Activated CD4-positive, alpha-beta T cell treated with anti-CD3 and anti-CD28 coated beads, Interleukin-2, amount 50 U/mL, for 24 hours (primary cell): ENCODE measurements around the gene U2AF2.
"Not testable (repeated sequence)": the region's sequence is repeated elsewhere in the genome, so short reads cannot be mapped to it uniquely, and the experiment has no call there.

Experiments
- DNase-seq, 2 donors: peaks; one replicate each; pipeline ENCODE4 v3.0.0-alpha.2; 2020; ENCODE audit warnings: low read depth in 1 of 2, low spot score in 1 of 2

Gene U2AF2

GRCh38 chr19:55703790-55704215, 49.0 kb downstream of the U2AF2 start:
- DNase-seq = peak; percentile 11 to 13

GRCh38 chr19:55704494-55705245, 49.8 kb downstream of the U2AF2 start:
- DNase-seq = no peak

DNA sequence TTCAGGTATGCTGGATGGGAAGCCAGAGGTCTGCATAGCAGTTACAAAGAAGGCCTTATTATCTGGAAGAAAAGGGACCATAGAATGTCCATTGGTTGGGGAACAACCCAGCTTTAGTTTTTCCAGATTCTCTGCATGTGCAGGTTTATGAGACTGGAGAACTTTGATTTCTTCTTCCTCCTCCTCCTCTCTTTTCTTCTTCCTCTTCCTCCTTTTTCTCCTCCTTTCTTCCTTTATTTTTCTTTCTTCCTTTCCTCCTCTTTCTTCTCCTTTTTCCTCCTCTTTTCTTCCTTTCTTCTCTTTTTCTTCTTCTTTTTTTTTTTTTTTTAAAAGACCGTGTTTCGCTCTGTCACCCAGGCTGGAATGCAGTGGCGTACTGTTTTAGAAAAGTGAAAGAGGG, 51.1 kb downstream of the U2AF2 start:
- DNase-seq = no peak

DNA sequence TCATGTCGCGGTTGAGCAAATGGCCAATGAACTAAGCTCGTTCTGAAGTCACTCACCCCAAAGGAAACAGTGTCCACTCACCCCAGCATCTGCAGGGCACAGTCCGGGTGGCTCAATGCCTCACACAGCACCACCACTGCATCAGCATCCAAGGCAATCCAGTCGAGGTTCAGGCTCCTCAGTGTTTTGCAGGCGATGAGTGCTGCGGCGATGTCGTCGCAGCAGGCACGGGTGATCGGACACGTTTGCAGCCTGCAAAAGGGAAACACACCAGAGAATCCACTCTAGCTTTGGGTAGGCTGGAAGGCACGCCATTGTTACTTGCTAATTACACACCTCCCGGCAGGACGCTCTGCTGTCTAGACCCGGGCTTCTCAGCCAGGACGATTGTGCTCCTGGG, 56.9 kb downstream of the U2AF2 start:
- no peak for DNase-seq

GRCh38 chr19:55712804-55713631, 58.2 kb downstream of the U2AF2 start:
- DNase-seq = no peak

- DNase-seq = no peak
Observed at GRCh38 chr19:55716531-55716930, 61.7 kb downstream of the U2AF2 start.

GRCh38 chr19:55717251-55717650, 62.4 kb downstream of the U2AF2 start:
- DNase-seq = no peak

- DNase-seq = not testable (repeated sequence)
Observed at GRCh38 chr19:55717879-55718711, 63.3 kb downstream of the U2AF2 start.

- no peak for DNase-seq
Observed at GRCh38 chr19:55720214-55720746, 65.4 kb downstream of the U2AF2 start.

GRCh38 chr19:55720801-55721200, 66.0 kb downstream of the U2AF2 start:
- DNase-seq = no peak

- DNase-seq = no peak
Observed at GRCh38 chr19:55723491-55723890, 68.7 kb downstream of the U2AF2 start.
